Measurements from ENCODE around the gene RBM33. TPM values are rescaled to one million over a fixed set of nuclear protein-coding genes. Genes with fewer than 3 reads are reported as not detected.

The RBM33 gene
- polyA plus RNA-seq, 1 donor (not counting 4 experiments of a cell fraction or from before 2014, with no cell fraction given), result 8.9 TPM

GRCh38 chr7:155802906-155803417 lies 158.5 kb downstream of the RBM33 start:
- H2AFZ ChIP-seq (ENCODE audit: control insufficient read depth, low read length), result no peak overlapping the region
- H3K9me3 ChIP-seq (ENCODE audit: control insufficient read depth, low read depth, low read length), result no peaks in the 10 kb centered on the region
- H3K9ac ChIP-seq (ENCODE audit: control insufficient read depth, extremely low read depth, insufficient read depth, low read length), result no peak overlapping the region
- no peak overlapping the region for H3K4me2 ChIP-seq (ENCODE audit: control insufficient read depth, extremely low read depth, insufficient read depth, low read depth, low read length)
- H3K36me3 ChIP-seq (ENCODE audit: control insufficient read depth in 2 of 2, extremely low read depth in 1 of 2, insufficient read depth in 2 of 2, low read length in 2 of 2), result no peaks in the 10 kb centered on the region
- dilution Hi-C loops (cut with MboI; ENCODE audit: extremely low pct_ligation_motif_present, low sequenced_read_pairs), result loop anchor here (25.0 kb wide), 1 partner anchor 884 kb away; no protein-coding TSS in a partner anchor
- no peak overlapping the region for H3K27ac ChIP-seq (ENCODE audit: control insufficient read depth, insufficient read depth, low read length)
- H3K9me1 ChIP-seq (ENCODE audit: control insufficient read depth, extremely low read depth, insufficient read depth, low read length), result no peaks in the 10 kb centered on the region
- no peak overlapping the region for H3K4me3 ChIP-seq (ENCODE audit: control insufficient read depth in 2 of 3, extremely low read depth in 1 of 3, insufficient read depth in 2 of 3, low read depth in 1 of 3, low read length in 3 of 3)
- DNase-seq (ENCODE audit: low read depth, low spot score) (no peak), FAIRE-seq (no peak)
- TF ChIP-seq CTCF (optimal IDR thresholded peaks at IDR 0.05 in 1 of 3, IDR thresholded peaks at IDR 0.05 in 1 of 3, conservative IDR thresholded peaks at IDR 0.05 in 1 of 3; ENCODE audit: extremely low read depth in 1 of 3, insufficient read depth in 2 of 3, low read length in 3 of 3), result no peak
- no peak for TF ChIP-seq EZH2 (IDR thresholded peaks at IDR 0.05; ENCODE audit: low read length)
- H3K27me3 ChIP-seq (ENCODE audit: control insufficient read depth, extremely low read depth, insufficient read depth, low read length), result peaks cover 83% of the 10 kb centered on the region
- no peaks in the 10 kb centered on the region for H3K79me2 ChIP-seq (ENCODE audit: control insufficient read depth, insufficient read depth, low read length)
- peaks cover 22% of the 10 kb centered on the region for H3K4me1 ChIP-seq (ENCODE audit: control insufficient read depth, extremely low read depth, insufficient read depth, low read length)
- H4K20me1 ChIP-seq (ENCODE audit: control insufficient read depth, extremely low read depth, insufficient read depth, low read length), result no peaks in the 10 kb centered on the region

- dilution Hi-C loops (cut with MboI; ENCODE audit: extremely low pct_ligation_motif_present, low sequenced_read_pairs), result loop anchor here (25.0 kb wide), 1 partner anchor 884 kb away; no protein-coding TSS in a partner anchor
- H2AFZ ChIP-seq (ENCODE audit: control insufficient read depth, low read length), result peak overlapping the region; percentile 60
Observed at GRCh38 chr7:155803418-155804376, 159.2 kb downstream of the RBM33 start.

More at GRCh38 chr7:155803418-155804376, 159.2 kb downstream of the RBM33 start:
- no peak overlapping the region for H3K27ac ChIP-seq (ENCODE audit: control insufficient read depth, insufficient read depth, low read length)
- H3K36me3 ChIP-seq (ENCODE audit: control insufficient read depth in 2 of 2, extremely low read depth in 1 of 2, insufficient read depth in 2 of 2, low read length in 2 of 2), result no peaks in the 10 kb centered on the region
- peaks cover 22% of the 10 kb centered on the region for H3K4me1 ChIP-seq (ENCODE audit: control insufficient read depth, extremely low read depth, insufficient read depth, low read length)
- FAIRE-seq (no peak), DNase-seq (ENCODE audit: low read depth, low spot score) (no peak)
- H4K20me1 ChIP-seq (ENCODE audit: control insufficient read depth, extremely low read depth, insufficient read depth, low read length), result no peaks in the 10 kb centered on the region
- no peak overlapping the region for H3K9ac ChIP-seq (ENCODE audit: control insufficient read depth, extremely low read depth, insufficient read depth, low read length)
- no peaks in the 10 kb centered on the region for H3K9me1 ChIP-seq (ENCODE audit: control insufficient read depth, extremely low read depth, insufficient read depth, low read length)
- peaks cover 86% of the 10 kb centered on the region for H3K27me3 ChIP-seq (ENCODE audit: control insufficient read depth, extremely low read depth, insufficient read depth, low read length)
- H3K9me3 ChIP-seq (ENCODE audit: control insufficient read depth, low read depth, low read length), result no peaks in the 10 kb centered on the region
- H3K79me2 ChIP-seq (ENCODE audit: control insufficient read depth, insufficient read depth, low read length), result no peaks in the 10 kb centered on the region
- peak overlapping the region; percentile 30 to 57 (median 35) for H3K4me3 ChIP-seq (ENCODE audit: control insufficient read depth in 2 of 3, extremely low read depth in 1 of 3, insufficient read depth in 2 of 3, low read depth in 1 of 3, low read length in 3 of 3)
- TF ChIP-seq CTCF (optimal IDR thresholded peaks at IDR 0.05 in 1 of 3, IDR thresholded peaks at IDR 0.05 in 1 of 3, conservative IDR thresholded peaks at IDR 0.05 in 1 of 3; ENCODE audit: extremely low read depth in 1 of 3, insufficient read depth in 2 of 3, low read length in 3 of 3), result no peak
- TF ChIP-seq EZH2 (IDR thresholded peaks at IDR 0.05; ENCODE audit: low read length), result peak; percentile 68
- peak overlapping the region; percentile 81 for H3K4me2 ChIP-seq (ENCODE audit: control insufficient read depth, extremely low read depth, insufficient read depth, low read depth, low read length)
